ENCODE data around the gene POU4F1. TPM values are rescaled to one million over a fixed set of nuclear protein-coding genes. Genes with fewer than 3 reads are reported as not detected.
"Not testable (repeated sequence)": the region's sequence is repeated elsewhere in the genome, so short reads cannot be mapped to it uniquely, and the experiment has no call there.

POU4F1 gene, protein sequence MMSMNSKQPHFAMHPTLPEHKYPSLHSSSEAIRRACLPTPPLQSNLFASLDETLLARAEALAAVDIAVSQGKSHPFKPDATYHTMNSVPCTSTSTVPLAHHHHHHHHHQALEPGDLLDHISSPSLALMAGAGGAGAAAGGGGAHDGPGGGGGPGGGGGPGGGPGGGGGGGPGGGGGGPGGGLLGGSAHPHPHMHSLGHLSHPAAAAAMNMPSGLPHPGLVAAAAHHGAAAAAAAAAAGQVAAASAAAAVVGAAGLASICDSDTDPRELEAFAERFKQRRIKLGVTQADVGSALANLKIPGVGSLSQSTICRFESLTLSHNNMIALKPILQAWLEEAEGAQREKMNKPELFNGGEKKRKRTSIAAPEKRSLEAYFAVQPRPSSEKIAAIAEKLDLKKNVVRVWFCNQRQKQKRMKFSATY
- not detected in 2 replicates for total RNA-seq (2014; rRNA removed; shearing (Covaris generic))

- DNase-seq (ENCODE audit: low spot score) = no peak
Measured at GRCh38 chr13:78603240-78603957, at the start of gene POU4F1. TSS of gene POU4F1 (minus strand) at chr13:78603552. CDS start at chr13:78603326, 226 bp downstream.

GRCh38 chr13:78652651-78653050, 49.3 kb upstream of the POU4F1 start:
- DNase-seq (ENCODE audit: low spot score) = no peak

GRCh38 chr13:78650717-78651083, 47.3 kb upstream of the POU4F1 start:
- DNase-seq (ENCODE audit: low spot score) = no peak

GRCh38 chr13:78649997-78650716, 46.8 kb upstream of the POU4F1 start:
- no peak for DNase-seq (ENCODE audit: low spot score)

DNA sequence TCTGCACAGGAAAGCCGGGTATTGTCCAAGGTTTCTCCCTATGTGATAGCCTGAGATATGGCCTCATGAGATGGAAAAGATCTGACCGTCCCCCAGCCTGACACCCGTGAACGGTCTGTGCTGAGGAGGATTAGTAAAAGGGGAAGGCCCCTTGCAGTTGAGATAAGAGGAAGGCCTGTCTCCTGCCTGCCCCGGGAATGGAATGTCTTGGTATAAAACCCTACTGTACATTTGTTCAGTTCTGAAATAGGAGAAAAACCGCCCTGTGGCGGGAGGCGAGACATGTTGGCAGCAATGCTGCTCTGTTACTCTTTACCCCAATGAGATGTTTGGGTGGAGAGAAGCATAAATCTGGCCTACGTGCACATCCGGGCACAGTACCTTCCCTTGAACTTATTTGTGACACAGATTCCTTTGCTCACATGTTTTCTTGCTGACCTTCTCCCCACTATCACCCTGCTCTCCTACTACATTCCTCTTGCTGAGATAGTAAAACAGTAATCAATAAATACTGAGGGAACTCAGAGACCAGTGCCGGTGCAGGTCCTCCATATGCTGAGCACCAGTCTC, 43.8 kb upstream of the POU4F1 start:
- DNase-seq (ENCODE audit: low spot score) = not testable (repeated sequence)

- DNase-seq (ENCODE audit: low spot score) = no peak
Measured at GRCh38 chr13:78638216-78638615, 34.9 kb upstream of the POU4F1 start.

GRCh38 chr13:78636495-78636894, 33.1 kb upstream of the POU4F1 start:
- no peak for DNase-seq (ENCODE audit: low spot score)

DNA sequence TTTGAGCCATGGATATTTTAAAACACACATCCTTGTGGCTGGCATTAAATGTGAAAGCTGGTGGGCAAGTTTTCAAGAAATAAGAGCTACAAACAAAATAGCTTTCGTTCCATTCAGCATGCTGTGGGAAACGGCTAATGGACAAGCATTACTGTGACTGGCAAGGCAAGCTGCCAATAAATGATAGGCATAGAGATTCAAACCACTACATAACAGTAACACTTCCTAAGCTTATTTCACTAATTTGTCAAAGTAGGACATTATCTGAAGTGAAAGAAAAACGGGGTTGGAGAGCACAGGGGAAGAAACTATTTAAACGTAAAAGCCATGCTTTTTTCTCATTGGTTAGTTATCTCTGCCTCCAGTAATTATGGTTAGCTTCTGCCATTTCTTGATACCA, 29.6 kb upstream of the POU4F1 start:
- DNase-seq (ENCODE audit: low spot score) = no peak

DNA sequence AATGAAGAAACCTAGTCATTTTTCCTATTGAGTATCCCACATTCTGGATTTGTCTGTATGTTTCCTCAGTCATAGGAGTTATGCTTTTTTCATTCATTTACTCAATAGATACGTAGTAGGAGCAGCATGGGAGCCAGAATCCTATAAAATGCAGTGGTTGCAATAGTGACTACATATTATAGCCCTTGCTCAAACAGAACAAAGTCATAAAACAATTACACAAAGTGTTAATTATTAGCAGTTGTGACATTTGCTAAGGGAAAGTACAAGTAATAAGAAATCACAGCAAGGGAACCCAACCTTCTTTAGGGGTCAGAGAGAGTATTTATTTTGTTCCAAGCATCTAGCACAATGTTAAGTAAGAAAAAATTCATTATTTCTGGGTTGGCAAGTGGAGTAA, 27.7 kb upstream of the POU4F1 start:
- no peak for DNase-seq (ENCODE audit: low spot score)

DNA sequence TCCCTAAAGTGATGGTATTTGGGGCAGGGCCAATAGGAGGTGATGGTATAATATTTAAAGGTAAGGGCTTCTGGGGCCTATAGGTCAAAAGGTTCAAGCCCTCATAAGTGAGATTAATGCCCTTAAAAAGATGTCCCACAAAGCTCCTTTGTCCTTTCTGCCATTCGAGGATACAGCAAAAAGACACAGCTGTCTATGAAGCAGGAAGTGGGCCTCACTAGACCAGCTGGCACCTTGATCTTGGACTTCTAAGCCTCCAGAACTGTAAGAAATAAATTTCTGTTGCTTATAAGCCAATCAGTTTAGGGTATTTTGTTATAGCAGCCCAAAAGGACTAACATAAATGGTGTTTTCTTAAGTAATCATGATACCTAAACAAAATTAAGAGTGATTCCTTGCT, 27.2 kb upstream of the POU4F1 start:
- DNase-seq (ENCODE audit: low spot score) = no peak

- no peak for DNase-seq (ENCODE audit: low spot score)
Measured at GRCh38 chr13:78625384-78625783, 22.0 kb upstream of the POU4F1 start.

GRCh38 chr13:78623132-78623531, 19.8 kb upstream of the POU4F1 start:
- DNase-seq (ENCODE audit: low spot score) = no peak

GRCh38 chr13:78620936-78621470, 17.7 kb upstream of the POU4F1 start:
- no peak for DNase-seq (ENCODE audit: low spot score)

GRCh38 chr13:78618411-78618810, 15.1 kb upstream of the POU4F1 start:
- DNase-seq (ENCODE audit: low spot score) = no peak

- no peak for DNase-seq (ENCODE audit: low spot score)
Measured at GRCh38 chr13:78611040-78611439, 7.7 kb upstream of the POU4F1 start.

- no peak for DNase-seq (ENCODE audit: low spot score)
Measured at GRCh38 chr13:78610381-78610883, 7.1 kb upstream of the POU4F1 start.

DNA sequence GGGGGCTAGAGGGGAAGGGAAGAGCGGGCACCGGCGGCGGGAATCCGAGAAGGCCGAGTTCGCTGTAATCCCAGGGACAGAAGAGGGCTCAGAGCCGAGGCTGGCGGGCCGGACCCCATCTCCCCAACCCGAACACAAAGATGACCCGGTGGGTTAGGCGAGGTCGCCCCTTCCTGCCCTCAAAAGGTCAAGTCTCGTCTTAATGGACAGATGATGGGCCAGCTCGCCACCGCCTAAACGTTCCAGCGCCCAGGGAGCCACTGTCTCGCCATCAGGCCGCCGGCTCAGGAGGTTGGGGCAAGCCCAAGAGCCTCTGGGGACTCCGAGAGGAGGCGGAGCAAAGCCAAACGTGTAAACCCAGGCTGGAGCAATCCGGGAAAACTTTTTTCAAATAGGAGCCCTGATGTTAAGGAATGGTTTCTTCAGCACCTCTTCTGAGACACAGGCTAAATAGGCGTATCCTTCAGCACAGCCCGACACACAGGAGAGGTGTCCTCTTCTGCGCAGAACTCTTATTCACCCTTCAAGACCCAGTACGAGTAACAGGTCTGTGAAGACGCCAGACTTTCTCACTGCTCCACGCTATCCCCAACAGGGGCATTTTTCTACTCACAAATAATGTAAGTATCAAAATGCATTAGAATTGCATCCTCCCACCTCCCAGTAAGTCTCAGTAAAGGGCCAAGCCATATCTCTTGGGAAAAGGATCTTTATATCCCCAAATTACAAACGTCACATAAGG, 6.3 kb upstream of the POU4F1 start:
- DNase-seq (ENCODE audit: low spot score) = no peak

- DNase-seq (ENCODE audit: low spot score) = no peak
Measured at GRCh38 chr13:78608688-78609463, 5.5 kb upstream of the POU4F1 start.

GRCh38 chr13:78608252-78608687, 4.9 kb upstream of the POU4F1 start:
- no peak for DNase-seq (ENCODE audit: low spot score)
